ENCODE measurements around the gene VWA7.

DNA sequence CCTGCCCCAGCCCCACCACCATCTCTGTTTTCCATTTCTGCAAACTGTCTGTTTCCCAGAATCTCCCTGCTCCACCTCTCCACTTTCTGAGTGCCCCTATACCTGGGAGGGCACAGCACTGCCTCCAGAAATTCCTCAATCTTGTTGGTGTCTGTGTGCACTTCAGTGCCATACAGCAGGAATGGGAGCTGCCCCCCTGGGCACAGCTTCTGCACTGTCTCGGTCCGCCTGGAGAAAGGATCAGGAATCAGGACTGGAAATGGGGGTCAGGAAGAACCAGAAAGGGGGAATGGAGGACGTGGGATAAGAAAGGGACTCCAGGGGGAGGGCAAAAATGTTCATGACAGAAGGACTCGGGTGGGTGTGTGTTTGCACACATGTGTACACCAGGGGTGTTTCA, 43.4 kb downstream of the VWA7 start:
- no peak for TF ChIP-seq GFI1B (tag by site-specific recombination; IDR thresholded peaks at IDR 0.05)
- no peak for TF ChIP-seq ZNF19 (tag by site-specific recombination; IDR thresholded peaks at IDR 0.05; ENCODE audit: low read depth)
- TF ChIP-seq, protein P1, sequence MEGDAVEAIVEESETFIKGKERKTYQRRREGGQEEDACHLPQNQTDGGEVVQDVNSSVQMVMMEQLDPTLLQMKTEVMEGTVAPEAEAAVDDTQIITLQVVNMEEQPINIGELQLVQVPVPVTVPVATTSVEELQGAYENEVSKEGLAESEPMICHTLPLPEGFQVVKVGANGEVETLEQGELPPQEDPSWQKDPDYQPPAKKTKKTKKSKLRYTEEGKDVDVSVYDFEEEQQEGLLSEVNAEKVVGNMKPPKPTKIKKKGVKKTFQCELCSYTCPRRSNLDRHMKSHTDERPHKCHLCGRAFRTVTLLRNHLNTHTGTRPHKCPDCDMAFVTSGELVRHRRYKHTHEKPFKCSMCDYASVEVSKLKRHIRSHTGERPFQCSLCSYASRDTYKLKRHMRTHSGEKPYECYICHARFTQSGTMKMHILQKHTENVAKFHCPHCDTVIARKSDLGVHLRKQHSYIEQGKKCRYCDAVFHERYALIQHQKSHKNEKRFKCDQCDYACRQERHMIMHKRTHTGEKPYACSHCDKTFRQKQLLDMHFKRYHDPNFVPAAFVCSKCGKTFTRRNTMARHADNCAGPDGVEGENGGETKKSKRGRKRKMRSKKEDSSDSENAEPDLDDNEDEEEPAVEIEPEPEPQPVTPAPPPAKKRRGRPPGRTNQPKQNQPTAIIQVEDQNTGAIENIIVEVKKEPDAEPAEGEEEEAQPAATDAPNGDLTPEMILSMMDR (tag by site-specific recombination; IDR thresholded peaks at IDR 0.05) = no peak
- TF ChIP-seq ZNF169 (tag by site-specific recombination; IDR thresholded peaks at IDR 0.05) = no peak
- no peak for TF ChIP-seq ZNF140 (tag by site-specific recombination; IDR thresholded peaks at IDR 0.05)
- no peak for TF ChIP-seq KLF1 (tag by site-specific recombination; IDR thresholded peaks at IDR 0.05)
